NT2/D1 (cell line): ENCODE measurements around the gene SMIM10L1.

Experiments used
- SUZ12 ChIP-seq: IDR thresholded peaks from 2 replicates; pipeline ENCODE4 v1.6.1; 2011; ENCODE audit not compliant: insufficient read length, insufficient read depth; ENCODE audit errors: extremely low read depth
- YY1 ChIP-seq: IDR thresholded peaks from 2 replicates; pipeline ENCODE4 v1.6.1; 2011; ENCODE audit not compliant: insufficient read length, insufficient read depth

DNA sequence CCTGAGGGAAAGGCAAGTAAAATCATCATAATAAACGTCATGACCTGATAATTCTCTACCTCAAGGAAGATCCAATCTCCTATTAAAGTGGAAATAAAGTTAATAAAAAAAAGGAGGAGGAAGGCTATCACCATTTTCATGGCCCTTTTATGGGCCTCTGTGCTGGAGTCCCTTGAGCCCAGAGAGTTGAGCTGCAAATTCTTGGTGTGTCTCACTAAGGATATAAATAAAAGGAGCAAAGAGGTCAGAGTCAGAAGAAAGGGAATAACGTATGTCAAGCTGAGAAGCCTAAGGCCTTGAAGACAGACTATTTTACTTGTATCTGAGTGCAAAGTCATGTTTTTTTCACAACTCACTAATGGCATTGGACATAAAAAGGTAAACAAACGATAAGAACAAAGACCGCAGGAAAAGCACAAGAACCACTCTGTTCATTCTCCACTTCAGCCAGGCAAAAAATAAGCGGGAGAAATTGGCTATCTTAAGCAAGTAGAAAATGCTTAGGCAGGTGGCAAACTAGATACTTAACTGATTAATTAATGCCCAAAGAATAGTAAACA is 12.0 kb upstream of the SMIM10L1 start:
- TF ChIP-seq YY1 (no peak), SUZ12 (no peak)
